Renal pelvis (tissue), 4 donors: ENCODE results near the gene TPO. TPM values are rescaled to one million over a fixed set of nuclear protein-coding genes. Genes with fewer than 3 reads are reported as not detected.
"Not testable (repeated sequence)": the region's sequence is repeated elsewhere in the genome, so short reads cannot be mapped to it uniquely, and the experiment has no call there.

Experiments
- DNase-seq: peaks from one replicate; pipeline ENCODE4 v3.0.0-alpha.2; 2013
- polyA plus RNA-seq, 3 donors: library from polyadenylated mRNA; unstranded; fragments of 120-200 nt; gene quantifications; one replicate each; pipeline ENCODE4 v1.2.1, GENCODE V29; 2013; ENCODE audit not compliant: insufficient read length in 3 of 3

Gene TPO
- polyA plus RNA-seq, 3 donors: 0.03 to 0.04 TPM; not detected in 1

- no peak for DNase-seq
Measured at GRCh38 chr2:1405124-1405523, 8.1 kb upstream of the TPO start.

- DNase-seq: no peak
Measured at GRCh38 chr2:1405967-1406366, 7.3 kb upstream of the TPO start.

- no peak for DNase-seq
Measured at GRCh38 chr2:1406434-1406833, 6.8 kb upstream of the TPO start.

- peak; percentile 29 for DNase-seq
Measured at GRCh38 chr2:1407950-1408675, 5.2 kb upstream of the TPO start.

GRCh38 chr2:1414121-1414520 is 858 bp downstream of the TPO start:
- DNase-seq: no peak

- DNase-seq: not testable (repeated sequence)
Measured at GRCh38 chr2:1414901-1415300, 1.6 kb downstream of the TPO start.

GRCh38 chr2:1415501-1415900 is 2.2 kb downstream of the TPO start:
- DNase-seq: no peak

- no peak for DNase-seq
Measured at GRCh38 chr2:1418566-1418965, 5.3 kb downstream of the TPO start.

- DNase-seq: no peak
Measured at GRCh38 chr2:1420746-1421480, 7.7 kb downstream of the TPO start.

- DNase-seq: no peak
Measured at GRCh38 chr2:1421731-1422130, 8.5 kb downstream of the TPO start.

- DNase-seq: no peak
Measured at GRCh38 chr2:1422131-1422530, 8.9 kb downstream of the TPO start.

GRCh38 chr2:1422716-1423285 is 9.5 kb downstream of the TPO start:
- DNase-seq: no peak

- DNase-seq: no peak
Measured at GRCh38 chr2:1427086-1427485, 13.8 kb downstream of the TPO start.

- no peak for DNase-seq
Measured at GRCh38 chr2:1429895-1430294, 16.6 kb downstream of the TPO start.

GRCh38 chr2:1430491-1430890 is 17.2 kb downstream of the TPO start:
- no peak for DNase-seq

- DNase-seq: no peak
Measured at GRCh38 chr2:1431886-1432400, 18.7 kb downstream of the TPO start.

GRCh38 chr2:1432726-1433125 is 19.5 kb downstream of the TPO start:
- DNase-seq: no peak

GRCh38 chr2:1436369-1436768 is 23.1 kb downstream of the TPO start:
- no peak for DNase-seq

GRCh38 chr2:1437101-1437500 is 23.8 kb downstream of the TPO start:
- DNase-seq: no peak

GRCh38 chr2:1437537-1437936 is 24.3 kb downstream of the TPO start:
- DNase-seq: no peak

GRCh38 chr2:1438972-1439371 is 25.7 kb downstream of the TPO start:
- no peak for DNase-seq

- no peak for DNase-seq
Measured at GRCh38 chr2:1440581-1440980, 27.3 kb downstream of the TPO start.

GRCh38 chr2:1446301-1446700 is 33.0 kb downstream of the TPO start:
- DNase-seq: no peak
